ENCODE measurements around the gene CABYR.

CABYR gene

DNA sequence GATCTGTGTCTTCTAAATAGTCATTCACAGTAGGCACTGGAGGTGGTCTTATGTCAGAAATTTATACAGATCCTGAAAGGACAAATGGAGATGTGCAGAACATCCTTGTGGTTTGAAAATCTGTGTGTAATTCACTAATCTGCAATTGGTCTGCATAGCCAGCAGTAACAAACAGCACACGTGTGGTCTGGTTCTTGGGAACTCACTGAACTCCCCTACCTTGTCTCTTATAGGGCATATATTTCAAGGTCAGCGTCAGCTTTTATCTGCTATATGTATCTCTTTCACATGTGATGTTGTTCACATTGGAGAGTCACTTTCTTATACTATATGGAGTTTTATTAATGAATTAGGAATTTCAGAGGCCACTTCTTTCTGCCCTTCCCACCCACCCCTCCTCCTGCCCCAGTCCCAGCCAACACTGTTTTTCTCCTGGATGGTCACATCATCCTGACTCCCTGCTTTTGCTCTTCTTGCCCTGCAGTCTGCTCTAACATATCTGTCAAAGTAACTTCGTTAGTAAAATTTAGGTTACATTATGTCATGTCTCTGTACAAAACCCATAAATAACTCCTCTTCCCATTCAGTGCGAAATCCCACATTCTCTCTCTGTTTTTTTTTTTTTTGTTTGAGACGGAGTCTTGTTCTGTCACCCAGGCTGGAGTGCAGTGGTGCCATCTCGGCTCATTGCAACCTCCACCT, 35.4 kb upstream of the CABYR start:
- TF ChIP-seq, protein P1, sequence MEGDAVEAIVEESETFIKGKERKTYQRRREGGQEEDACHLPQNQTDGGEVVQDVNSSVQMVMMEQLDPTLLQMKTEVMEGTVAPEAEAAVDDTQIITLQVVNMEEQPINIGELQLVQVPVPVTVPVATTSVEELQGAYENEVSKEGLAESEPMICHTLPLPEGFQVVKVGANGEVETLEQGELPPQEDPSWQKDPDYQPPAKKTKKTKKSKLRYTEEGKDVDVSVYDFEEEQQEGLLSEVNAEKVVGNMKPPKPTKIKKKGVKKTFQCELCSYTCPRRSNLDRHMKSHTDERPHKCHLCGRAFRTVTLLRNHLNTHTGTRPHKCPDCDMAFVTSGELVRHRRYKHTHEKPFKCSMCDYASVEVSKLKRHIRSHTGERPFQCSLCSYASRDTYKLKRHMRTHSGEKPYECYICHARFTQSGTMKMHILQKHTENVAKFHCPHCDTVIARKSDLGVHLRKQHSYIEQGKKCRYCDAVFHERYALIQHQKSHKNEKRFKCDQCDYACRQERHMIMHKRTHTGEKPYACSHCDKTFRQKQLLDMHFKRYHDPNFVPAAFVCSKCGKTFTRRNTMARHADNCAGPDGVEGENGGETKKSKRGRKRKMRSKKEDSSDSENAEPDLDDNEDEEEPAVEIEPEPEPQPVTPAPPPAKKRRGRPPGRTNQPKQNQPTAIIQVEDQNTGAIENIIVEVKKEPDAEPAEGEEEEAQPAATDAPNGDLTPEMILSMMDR (IDR thresholded peaks at IDR 0.05; ENCODE audit: low read length) = no peak
- no peak for TF ChIP-seq EZH2phosphoT487 (IDR thresholded peaks at IDR 0.05; ENCODE audit: low read length)
- no peak for TF ChIP-seq EZH2 (optimal IDR thresholded peaks at IDR 0.05; ENCODE audit: low read depth, low read length)
- H3F3A ChIP-seq (ENCODE audit: insufficient read depth, low read length) = no peaks in the 10 kb centered on the region
- no peaks in the 10 kb centered on the region for H3K9me3 ChIP-seq (replicated peaks; ENCODE audit: insufficient read depth, low read length)
- no peaks in the 10 kb centered on the region for H3K36me3 ChIP-seq (replicated peaks; ENCODE audit: insufficient read depth, low read length)
- no peaks in the 10 kb centered on the region for H3K79me2 ChIP-seq (ENCODE audit: low read length)
- no peak for DNase-seq
- no peaks in the 10 kb centered on the region for H4K20me1 ChIP-seq (ENCODE audit: insufficient read depth, low read length)
- H3K4me3 ChIP-seq (ENCODE audit: low read length) = no peak overlapping the region
- H3K27ac ChIP-seq (ENCODE audit: low read length) = no peak overlapping the region
- no peak overlapping the region for H3K4me2 ChIP-seq (ENCODE audit: low read depth, low read length)
- no peaks in the 10 kb centered on the region for H3K9me2 ChIP-seq (replicated peaks; ENCODE audit: insufficient read depth, low read length)
- no peaks in the 10 kb centered on the region for H3K27me3 ChIP-seq (replicated peaks; ENCODE audit: insufficient read depth, low read length)
- H2AFZ ChIP-seq (ENCODE audit: low read length) = no peak overlapping the region
- no peak overlapping the region for H3K9ac ChIP-seq (ENCODE audit: low read length)
- no peaks in the 10 kb centered on the region for H3K4me1 ChIP-seq (ENCODE audit: low read length)

DNA sequence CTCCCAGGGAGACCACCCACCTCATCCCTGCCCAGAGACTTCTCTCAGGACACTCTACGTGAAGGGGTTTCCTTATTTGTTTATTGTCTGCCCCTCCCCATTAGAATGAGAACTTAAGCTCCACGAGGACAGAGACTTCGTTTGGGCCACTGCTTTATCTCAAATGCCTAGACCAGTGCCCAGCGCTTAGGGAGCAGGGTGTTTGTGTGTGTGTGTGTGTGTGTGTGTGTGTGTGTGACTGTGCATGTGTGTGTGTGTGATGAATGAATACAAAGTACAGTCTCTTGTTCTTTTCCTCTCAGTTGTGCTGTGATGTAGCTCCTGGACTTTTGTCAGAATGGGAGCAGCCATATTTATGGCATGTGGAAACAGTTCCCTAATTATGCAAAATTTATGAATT, 34.4 kb upstream of the CABYR start:
- no peak overlapping the region for H3K9ac ChIP-seq (ENCODE audit: low read length)
- no peak overlapping the region for H2AFZ ChIP-seq (ENCODE audit: low read length)
- H3K36me3 ChIP-seq (replicated peaks; ENCODE audit: insufficient read depth, low read length) = no peaks in the 10 kb centered on the region
- no peaks in the 10 kb centered on the region for H3F3A ChIP-seq (ENCODE audit: insufficient read depth, low read length)
- no peaks in the 10 kb centered on the region for H3K9me2 ChIP-seq (replicated peaks; ENCODE audit: insufficient read depth, low read length)
- no peak overlapping the region for H3K27ac ChIP-seq (ENCODE audit: low read length)
- H4K20me1 ChIP-seq (ENCODE audit: insufficient read depth, low read length) = no peaks in the 10 kb centered on the region
- DNase-seq = no peak
- no peaks in the 10 kb centered on the region for H3K4me1 ChIP-seq (ENCODE audit: low read length)
- no peaks in the 10 kb centered on the region for H3K27me3 ChIP-seq (replicated peaks; ENCODE audit: insufficient read depth, low read length)
- TF ChIP-seq, protein P1 (IDR thresholded peaks at IDR 0.05; ENCODE audit: low read length) = no peak
- TF ChIP-seq EZH2phosphoT487 (IDR thresholded peaks at IDR 0.05; ENCODE audit: low read length) = no peak
- no peak for TF ChIP-seq EZH2 (optimal IDR thresholded peaks at IDR 0.05; ENCODE audit: low read depth, low read length)
- no peak overlapping the region for H3K4me2 ChIP-seq (ENCODE audit: low read depth, low read length)
- H3K9me3 ChIP-seq (replicated peaks; ENCODE audit: insufficient read depth, low read length) = no peaks in the 10 kb centered on the region
- H3K4me3 ChIP-seq (ENCODE audit: low read length) = no peak overlapping the region
- H3K79me2 ChIP-seq (ENCODE audit: low read length) = no peaks in the 10 kb centered on the region

GRCh38 chr18:24108641-24109040, 30.2 kb upstream of the CABYR start:
- no peak overlapping the region for H3K9ac ChIP-seq (ENCODE audit: low read length)
- H3K4me1 ChIP-seq (ENCODE audit: low read length) = no peaks in the 10 kb centered on the region
- H3K27ac ChIP-seq (ENCODE audit: low read length) = no peak overlapping the region
- no peaks in the 10 kb centered on the region for H3K79me2 ChIP-seq (ENCODE audit: low read length)
- H3K4me3 ChIP-seq (ENCODE audit: low read length) = no peak overlapping the region
- H3K4me2 ChIP-seq (ENCODE audit: low read depth, low read length) = no peak overlapping the region
- no peaks in the 10 kb centered on the region for H3K36me3 ChIP-seq (replicated peaks; ENCODE audit: insufficient read depth, low read length)
- no peak overlapping the region for H2AFZ ChIP-seq (ENCODE audit: low read length)
- no peaks in the 10 kb centered on the region for H3K27me3 ChIP-seq (replicated peaks; ENCODE audit: insufficient read depth, low read length)
- no peaks in the 10 kb centered on the region for H4K20me1 ChIP-seq (ENCODE audit: insufficient read depth, low read length)
- TF ChIP-seq, protein P1 (IDR thresholded peaks at IDR 0.05; ENCODE audit: low read length) = no peak
- TF ChIP-seq EZH2 (optimal IDR thresholded peaks at IDR 0.05; ENCODE audit: low read depth, low read length) (no peak), EZH2phosphoT487 (IDR thresholded peaks at IDR 0.05; ENCODE audit: low read length) (no peak)
- no peaks in the 10 kb centered on the region for H3K9me3 ChIP-seq (replicated peaks; ENCODE audit: insufficient read depth, low read length)
- H3K9me2 ChIP-seq (replicated peaks; ENCODE audit: insufficient read depth, low read length) = no peaks in the 10 kb centered on the region
- no peak for DNase-seq
- no peaks in the 10 kb centered on the region for H3F3A ChIP-seq (ENCODE audit: insufficient read depth, low read length)

Data from MM.1S (cell line).